Activated CD8-positive, alpha-beta memory T cell treated with anti-CD3 and anti-CD28 coated beads for 36 hours (primary cell): Measurements from ENCODE around the gene PCSK9. TPM values are rescaled to one million over a fixed set of nuclear protein-coding genes. Genes with fewer than 3 reads are reported as not detected.

Experiments
- CTCF ChIA-PET: fragments of 350-600 bp; sonication (Branson Sonifier 250); formaldehyde crosslinking; loops from one replicate; lab custom pipeline; 2021; ENCODE audit warnings: antibody characterized with exemption; lab: Charles Lee
- POLR2A ChIA-PET: fragments of 350-600 bp; sonication (Branson Sonifier 250); formaldehyde crosslinking; loops from one replicate; lab custom pipeline; 2021; ENCODE audit warnings: antibody characterized with exemption; lab: Charles Lee
- total RNA-seq, 2 experiments: library from RNA; stranded (reverse); gene quantifications; one replicate each; pipeline ENCODE4 v1.2.3, GENCODE V29; 2021

The PCSK9 gene
- not detected for total RNA-seq

DNA sequence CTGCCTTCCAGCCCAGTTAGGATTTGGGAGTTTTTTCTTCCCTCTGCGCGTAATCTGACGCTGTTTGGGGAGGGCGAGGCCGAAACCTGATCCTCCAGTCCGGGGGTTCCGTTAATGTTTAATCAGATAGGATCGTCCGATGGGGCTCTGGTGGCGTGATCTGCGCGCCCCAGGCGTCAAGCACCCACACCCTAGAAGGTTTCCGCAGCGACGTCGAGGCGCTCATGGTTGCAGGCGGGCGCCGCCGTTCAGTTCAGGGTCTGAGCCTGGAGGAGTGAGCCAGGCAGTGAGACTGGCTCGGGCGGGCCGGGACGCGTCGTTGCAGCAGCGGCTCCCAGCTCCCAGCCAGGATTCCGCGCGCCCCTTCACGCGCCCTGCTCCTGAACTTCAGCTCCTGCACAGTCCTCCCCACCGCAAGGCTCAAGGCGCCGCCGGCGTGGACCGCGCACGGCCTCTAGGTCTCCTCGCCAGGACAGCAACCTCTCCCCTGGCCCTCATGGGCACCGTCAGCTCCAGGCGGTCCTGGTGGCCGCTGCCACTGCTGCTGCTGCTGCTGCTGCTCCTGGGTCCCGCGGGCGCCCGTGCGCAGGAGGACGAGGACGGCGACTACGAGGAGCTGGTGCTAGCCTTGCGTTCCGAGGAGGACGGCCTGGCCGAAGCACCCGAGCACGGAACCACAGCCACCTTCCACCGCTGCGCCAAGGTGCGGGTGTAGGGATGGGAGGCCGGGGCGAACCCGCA is at the start of gene PCSK9:
TSS of gene PCSK9 (plus strand) at position 207 of the 741 bp plus-strand sequence. CDS start at position 497, 290 bp downstream.
- ChIA-PET POLR2A (no interaction called here), CTCF (no interaction called here)

DNA sequence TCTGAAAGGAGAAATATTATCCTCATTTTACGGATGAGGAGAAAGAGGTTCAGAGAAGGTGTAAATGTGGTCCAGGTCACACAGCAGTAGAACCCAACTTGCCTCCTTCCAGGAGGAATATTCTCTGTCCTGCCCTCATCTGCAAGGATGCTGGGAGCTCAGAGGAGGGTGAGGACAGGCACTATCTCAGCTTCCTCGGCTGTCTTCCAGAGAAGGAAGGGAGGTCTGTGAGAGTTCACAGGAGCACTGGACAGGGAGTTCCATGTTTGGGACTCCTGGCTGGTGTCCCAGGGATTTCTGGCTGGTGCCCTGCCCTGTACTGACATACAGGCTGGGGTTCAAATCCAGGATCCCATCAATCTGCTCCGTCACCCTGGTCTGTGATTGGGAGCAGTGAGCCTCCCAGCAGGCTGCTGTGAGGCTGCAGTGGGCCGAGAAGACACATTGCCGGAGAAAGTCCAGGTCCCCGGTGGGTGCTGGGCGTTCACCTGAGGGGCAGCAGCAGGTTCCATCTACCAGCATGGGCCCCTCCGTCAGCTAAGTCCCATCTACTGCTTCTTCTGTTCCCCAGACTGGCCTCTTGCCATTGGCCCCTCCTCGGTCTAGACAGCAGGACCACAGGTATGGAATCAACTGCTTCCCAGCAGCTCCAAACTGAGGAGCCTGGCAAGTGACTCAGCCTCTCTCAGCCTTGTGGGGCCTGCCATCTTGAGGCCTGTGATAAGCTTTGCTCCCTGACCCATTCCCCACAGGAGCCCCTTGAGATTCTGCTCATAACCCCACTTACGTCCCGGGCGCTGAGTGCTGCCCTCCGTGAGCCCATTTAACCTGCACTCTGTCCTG is 49.2 kb upstream of the PCSK9 start:
- ChIA-PET POLR2A (no interaction called here), CTCF (interaction anchor here (1.2 kb wide), 1 partner anchor 40 kb away, joined by 5 read pairs; no protein-coding TSS in a partner anchor)

- POLR2A ChIA-PET, result no interaction called here
- CTCF ChIA-PET, result no interaction called here
Observed at GRCh38 chr1:54990916-54991315, 48.4 kb upstream of the PCSK9 start.

GRCh38 chr1:54991939-54992338 is 47.4 kb upstream of the PCSK9 start:
- POLR2A ChIA-PET, result no interaction called here
- CTCF ChIA-PET, result interaction anchor here (2.3 kb wide), 1 partner anchor 47 kb away, joined by 7 read pairs; no protein-coding TSS in a partner anchor

- ChIA-PET CTCF (interaction anchor here (2.3 kb wide), 1 partner anchor 48 kb away, joined by 7 read pairs; no protein-coding TSS in a partner anchor), POLR2A (no interaction called here)
Observed at GRCh38 chr1:54993140-54993539, 46.2 kb upstream of the PCSK9 start.

DNA sequence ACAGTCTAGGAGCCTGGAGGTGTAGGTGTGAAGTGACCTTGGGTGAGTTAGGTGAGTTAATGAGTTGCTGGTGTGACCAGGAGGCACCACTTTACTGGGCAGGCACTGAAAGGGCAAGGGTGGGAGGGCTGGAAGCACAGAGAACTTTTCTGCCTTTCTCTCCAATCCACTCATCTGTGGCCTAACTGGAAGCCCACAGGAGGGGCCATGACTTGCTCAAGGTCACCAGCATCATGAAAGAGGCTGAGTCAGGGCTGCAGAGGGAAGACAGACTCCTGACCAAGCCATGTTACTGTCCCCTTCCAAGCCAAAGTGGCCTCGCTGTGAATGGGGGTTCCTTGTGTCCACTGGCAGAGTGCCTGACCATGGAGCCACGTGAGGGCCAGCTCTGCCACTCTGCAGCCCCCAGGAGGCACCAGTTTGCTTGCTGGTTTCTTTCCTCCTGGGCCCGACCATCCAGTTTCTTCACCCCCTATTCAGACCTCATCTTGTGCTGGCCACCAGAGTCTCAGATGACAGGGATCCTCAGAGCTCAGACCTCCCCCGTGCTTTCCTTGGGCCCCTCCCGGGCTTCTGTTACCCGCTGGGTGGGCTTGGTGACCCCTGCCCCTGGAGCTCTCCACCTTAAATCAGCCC is 44.9 kb upstream of the PCSK9 start:
- ChIA-PET POLR2A (no interaction called here), CTCF (interaction anchor here (5.0 kb wide), 1 partner anchor 46 kb away, joined by 98 read pairs; no protein-coding TSS in a partner anchor)

DNA sequence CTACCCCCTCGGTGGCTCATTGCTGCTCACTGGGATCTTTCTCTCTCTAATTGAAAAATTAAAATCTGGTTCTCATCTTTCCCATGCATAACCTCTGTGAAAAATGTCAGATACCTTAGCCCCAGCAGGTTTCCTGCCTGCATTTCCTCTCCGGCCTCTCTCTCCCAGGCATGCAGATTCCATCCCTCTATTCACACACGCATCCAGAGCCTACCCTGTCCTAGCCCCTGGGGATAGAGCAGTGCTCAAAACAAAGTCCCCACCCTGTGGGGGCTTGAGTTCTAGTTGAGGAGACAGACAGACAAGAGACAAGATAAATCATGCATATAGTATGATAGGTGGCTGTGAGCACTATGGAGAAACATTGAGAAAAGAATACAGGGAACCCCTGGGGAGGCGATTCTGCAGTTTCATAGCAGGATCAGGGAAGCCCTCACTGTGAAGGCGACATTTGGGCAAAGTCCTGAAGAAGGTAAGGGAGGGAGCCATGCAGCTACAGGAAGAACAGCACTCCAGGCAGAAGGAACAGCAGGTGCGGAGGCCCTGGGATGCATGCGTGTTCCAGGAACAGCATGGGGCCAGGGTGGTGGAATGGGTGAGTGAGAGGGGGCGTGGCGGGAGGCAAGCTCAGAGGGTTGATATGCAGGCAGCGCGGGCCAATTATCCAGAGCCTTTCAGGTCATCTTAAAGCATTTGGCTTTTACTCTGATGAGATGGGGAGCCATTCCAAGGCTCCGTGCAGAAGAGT is 44.2 kb upstream of the PCSK9 start:
- CTCF ChIA-PET, result interaction anchor here (1.4 to 5.0 kb wide), 8 partner anchors 9 to 54 kb away, joined by 3 to 98 read pairs (median 7); no protein-coding TSS in a partner anchor
- POLR2A ChIA-PET, result interaction anchor here (1.7 kb wide), 1 partner anchor 45 kb away, joined by 7 read pairs; no protein-coding TSS in a partner anchor

GRCh38 chr1:54995835-54996234 is 43.5 kb upstream of the PCSK9 start:
- CTCF ChIA-PET, result interaction anchor here (0.8 to 5.0 kb wide), 13 partner anchors 9 to 194 kb away, joined by 3 to 98 read pairs (median 4); partner anchors contain the start of gene TTC22
- POLR2A ChIA-PET, result interaction anchor here (1.7 kb wide), 1 partner anchor 45 kb away, joined by 7 read pairs; no protein-coding TSS in a partner anchor

- POLR2A ChIA-PET, result interaction anchor here (1.7 kb wide), 1 partner anchor 46 kb away, joined by 7 read pairs; no protein-coding TSS in a partner anchor
- CTCF ChIA-PET, result interaction anchor here (0.7 to 5.0 kb wide), 14 partner anchors 9 to 631 kb away, joined by 3 to 98 read pairs (median 4); partner anchors contain the start of gene TTC22
Observed at GRCh38 chr1:54996359-54996868, 42.9 kb upstream of the PCSK9 start.

DNA sequence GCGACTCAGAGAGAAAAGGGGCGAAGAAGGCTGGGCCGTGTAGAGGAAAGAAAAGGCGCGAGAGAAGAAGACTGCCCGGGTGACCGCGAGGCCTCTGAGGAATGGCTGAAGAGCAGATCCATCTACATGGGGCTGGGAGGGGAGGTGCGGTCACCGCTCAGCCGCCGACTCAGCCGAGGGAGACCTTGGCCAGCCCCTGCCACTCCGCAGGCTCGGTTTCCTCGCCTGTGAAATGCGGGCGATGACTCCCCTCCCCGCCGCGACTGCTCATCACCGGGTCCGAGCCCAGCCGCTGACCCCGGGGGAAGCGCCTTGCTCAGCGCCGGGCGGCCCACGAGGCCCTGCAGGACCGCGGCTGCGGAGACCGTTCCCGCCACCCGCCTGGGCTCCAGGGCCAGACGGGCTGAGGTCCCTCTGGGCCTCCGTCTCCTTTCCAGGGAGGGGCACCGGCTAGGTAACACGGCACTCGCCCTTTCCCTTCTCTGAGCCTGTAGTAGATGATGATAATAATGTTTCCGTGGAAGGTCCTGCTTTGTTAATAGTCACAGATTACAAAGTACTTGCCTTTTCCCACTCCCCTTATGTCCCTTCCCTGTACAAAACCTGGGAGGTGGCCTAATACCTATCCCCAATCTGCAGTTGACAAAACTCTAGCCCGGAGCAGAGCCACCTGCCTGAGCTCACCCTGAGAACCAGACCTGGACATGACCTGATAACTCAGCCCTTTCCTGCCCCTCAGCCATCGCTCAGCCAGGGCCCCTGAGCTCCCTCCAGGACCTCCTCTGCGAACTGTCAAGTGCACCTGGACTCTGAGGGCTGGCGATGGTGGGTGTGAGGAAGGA is 42.3 kb upstream of the PCSK9 start:
- POLR2A ChIA-PET, result interaction anchor here (1.7 kb wide), 1 partner anchor 46 kb away, joined by 7 read pairs; no protein-coding TSS in a partner anchor
- CTCF ChIA-PET, result interaction anchor here (0.7 to 5.0 kb wide), 11 partner anchors 8 to 632 kb away, joined by 3 to 98 read pairs (median 5); no protein-coding TSS in a partner anchor

- CTCF ChIA-PET, result interaction anchor here (5.0 kb wide), 1 partner anchor 49 kb away, joined by 98 read pairs; no protein-coding TSS in a partner anchor
- POLR2A ChIA-PET, result no interaction called here
Observed at GRCh38 chr1:54997711-54997986, 41.7 kb upstream of the PCSK9 start.

DNA sequence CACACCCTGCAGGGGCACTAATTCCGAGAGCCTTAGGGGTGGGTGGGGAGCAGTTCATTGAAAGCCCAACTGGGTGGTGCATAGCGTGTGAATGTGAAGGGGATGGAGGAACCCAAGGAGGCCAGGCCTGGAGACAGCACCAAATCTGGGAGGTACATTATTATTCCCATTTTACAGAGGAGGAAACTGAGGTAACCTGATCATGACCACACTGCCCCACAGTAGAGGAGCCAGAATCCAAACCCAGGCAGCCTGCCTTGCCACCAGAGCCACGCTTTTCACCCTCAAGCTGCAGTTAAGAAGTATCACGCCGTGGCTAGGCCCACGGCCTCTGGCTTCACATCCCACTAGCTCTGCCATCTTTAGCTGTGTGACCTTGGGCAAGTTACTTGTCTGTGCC is 41.2 kb upstream of the PCSK9 start:
- ChIA-PET POLR2A (no interaction called here), CTCF (interaction anchor here (1.0 to 5.0 kb wide), 2 partner anchors 24 to 50 kb away, joined by 3 to 98 read pairs; no protein-coding TSS in a partner anchor)

DNA sequence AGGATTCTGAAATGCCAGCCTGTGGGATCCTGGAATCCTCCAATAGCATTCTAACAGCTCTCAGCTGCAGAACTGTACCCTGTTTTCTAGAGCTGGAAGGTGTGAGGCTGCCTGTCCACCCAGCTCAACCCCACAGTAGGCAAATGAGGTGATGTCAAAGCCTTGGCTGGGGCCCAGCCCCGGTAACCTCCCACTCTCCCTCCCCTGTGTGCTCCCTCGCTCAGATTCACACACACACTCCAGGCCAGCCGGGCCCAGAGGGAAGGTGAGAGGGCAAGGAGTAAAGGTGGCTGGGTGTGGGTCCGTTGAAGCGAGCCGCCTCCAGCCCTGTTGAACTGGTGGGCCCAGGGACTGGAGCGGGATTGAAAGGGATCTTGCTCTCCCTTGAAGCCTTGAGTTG is 40.7 kb upstream of the PCSK9 start, which contains the start of gene BSND:
TSS of gene BSND (plus strand) at position 257 of the 400 bp plus-strand sequence. CDS start 254 bp downstream, outside the sequence.
- POLR2A ChIA-PET, result no interaction called here
- CTCF ChIA-PET, result interaction anchor here (1.0 to 5.0 kb wide), 2 partner anchors 23 to 50 kb away, joined by 3 to 98 read pairs; no protein-coding TSS in a partner anchor

GRCh38 chr1:55000110-55001085 is 39.0 kb upstream of the PCSK9 start:
- CTCF ChIA-PET, result no interaction called here

GRCh38 chr1:55001311-55001710 is 38.0 kb upstream of the PCSK9 start:
- ChIA-PET CTCF (interaction anchor here (0.7 to 1.6 kb wide), 3 partner anchors 21 to 56 kb away, joined by 3 to 6 read pairs (median 3); no protein-coding TSS in a partner anchor), POLR2A (no interaction called here)

More at GRCh38 chr1:55000110-55001085, 39.0 kb upstream of the PCSK9 start:
- POLR2A ChIA-PET, result no interaction called here

- ChIA-PET POLR2A (no interaction called here), CTCF (interaction anchor here (1.6 kb wide), 1 partner anchor 19 kb away, joined by 6 read pairs; no protein-coding TSS in a partner anchor)
Observed at GRCh38 chr1:55002686-55003085, 36.7 kb upstream of the PCSK9 start.
